ENCODE measurements around the gene HOXD3.

GRCh38 chr2:176138923-176139660 is 18.0 kb upstream of the HOXD3 start:
- TF ChIP-seq EZH2 (IDR thresholded peaks at IDR 0.05; ENCODE audit: low read length, missing control alignments) (peak; percentile 89), CTCF (conservative IDR thresholded peaks at IDR 0.05 in 1 of 2, IDR thresholded peaks at IDR 0.05 in 1 of 2; ENCODE audit: low read depth in 1 of 2, low read length in 2 of 2) (no peak)

Data from fibroblast of lung (primary cell).